GM10847 (cell line): ENCODE results near the gene ZFHX3.

ENCODE experiments used
- POLR2A ChIP-seq: IDR thresholded peaks from 2 replicates; pipeline ENCODE4 v1.6.1; 2011; ENCODE audit not compliant: insufficient read length; ENCODE audit errors: extremely low read depth

Gene ZFHX3

DNA sequence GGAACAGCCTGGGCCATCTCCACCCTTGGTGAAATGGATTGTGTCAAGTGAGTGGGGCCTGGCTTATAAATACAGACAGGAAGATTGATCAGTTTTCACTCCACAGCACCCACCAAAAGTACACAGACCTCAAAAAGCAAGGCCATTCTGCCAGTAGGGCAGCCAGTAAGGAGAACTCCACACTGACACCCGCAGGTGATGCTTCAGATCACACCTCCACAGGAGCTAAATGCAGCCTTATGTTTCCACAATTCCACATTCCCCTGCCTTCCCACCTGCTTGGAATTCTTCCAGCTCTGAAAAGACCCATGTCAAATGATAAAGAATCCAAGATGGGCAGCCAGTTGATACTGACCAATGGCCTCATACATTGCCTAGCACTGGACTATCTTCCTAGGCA is 191.1 kb downstream of the ZFHX3 start:
- no peak for TF ChIP-seq POLR2A

DNA sequence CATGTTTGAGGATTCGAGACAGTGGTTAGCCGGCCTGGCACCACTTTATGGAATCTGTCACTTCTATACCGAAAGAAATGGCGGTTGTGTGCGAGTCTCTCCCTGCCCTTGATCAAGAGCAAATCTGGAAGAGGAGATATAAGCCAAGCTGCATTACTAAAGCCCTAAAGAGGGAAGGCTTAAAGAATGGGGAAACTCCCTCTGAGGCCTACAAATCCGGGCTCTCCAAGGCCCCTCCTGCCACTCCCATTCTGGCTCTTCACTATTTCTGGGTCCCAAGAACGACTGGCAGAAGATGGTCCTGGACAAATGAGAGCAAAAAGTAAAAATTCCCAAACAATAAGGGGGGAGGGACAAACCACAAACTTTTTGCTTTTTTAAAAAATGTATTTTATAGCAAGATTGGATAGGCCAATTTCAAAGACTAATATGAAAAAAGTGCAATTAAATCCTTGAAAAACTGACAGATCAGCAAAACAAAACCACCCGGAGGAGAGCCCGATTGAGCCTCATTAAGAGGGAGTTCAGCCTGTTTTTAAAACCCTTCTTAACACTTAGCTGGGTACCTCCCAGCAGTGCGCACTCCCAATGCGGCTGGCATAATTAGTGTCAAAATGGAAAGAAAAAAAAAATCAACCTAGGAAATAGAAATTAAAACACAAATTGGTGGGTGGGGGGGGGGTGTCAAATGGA is 193.5 kb downstream of the ZFHX3 start:
- TF ChIP-seq POLR2A = no peak

DNA sequence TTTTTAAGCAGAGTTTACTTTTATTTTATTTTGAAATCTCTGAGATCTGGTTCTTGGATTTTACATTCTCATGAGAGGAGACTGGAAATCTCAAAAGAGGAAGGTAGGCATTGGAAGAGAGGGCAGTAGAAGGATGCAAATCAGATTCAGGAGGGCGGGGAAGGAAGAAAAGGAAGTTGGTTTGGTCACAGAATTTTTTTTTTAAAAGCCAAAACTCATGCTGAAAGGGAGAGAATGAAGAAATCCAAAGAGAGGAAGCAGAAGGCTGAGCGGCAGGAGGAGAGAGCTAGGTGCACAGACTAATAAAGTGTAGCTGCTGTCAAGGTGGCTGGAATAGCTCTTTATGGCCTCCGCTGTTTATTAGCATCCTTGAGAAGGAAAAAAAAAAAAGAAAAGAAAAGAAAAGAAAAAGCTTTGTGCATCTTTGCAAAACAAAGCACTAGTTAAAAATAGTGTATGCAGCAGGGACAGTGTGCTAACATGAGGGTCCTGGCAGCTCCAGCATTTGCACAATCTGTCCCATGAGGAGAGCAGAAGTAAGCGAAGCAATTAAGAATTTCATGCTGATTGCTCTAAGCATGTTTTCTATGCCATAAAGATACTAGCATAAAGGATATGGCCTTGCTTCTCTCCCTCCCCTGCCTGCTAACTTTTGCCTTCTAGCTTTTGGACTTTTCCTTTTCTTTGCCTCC is 194.2 kb downstream of the ZFHX3 start:
- TF ChIP-seq POLR2A = no peak

DNA sequence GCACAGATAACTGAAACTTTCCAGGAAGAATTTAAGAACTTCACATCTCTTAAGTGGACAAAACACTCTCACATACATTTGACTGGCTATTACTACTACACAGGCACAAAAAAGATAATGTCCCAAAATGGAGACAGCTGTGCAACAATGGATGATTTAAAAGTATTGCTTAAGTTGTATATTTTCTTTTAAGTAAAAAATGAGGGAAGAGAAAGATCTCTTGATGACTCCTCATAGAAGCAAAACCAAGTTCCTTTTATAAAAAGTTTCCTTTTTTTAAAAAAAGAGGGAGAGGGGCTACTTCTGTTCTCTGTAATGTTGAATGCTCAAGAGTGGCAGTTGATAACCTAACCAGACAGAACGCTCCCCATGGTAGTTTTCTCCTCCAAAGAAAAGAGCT is 195.5 kb downstream of the ZFHX3 start:
- no peak for TF ChIP-seq POLR2A

DNA sequence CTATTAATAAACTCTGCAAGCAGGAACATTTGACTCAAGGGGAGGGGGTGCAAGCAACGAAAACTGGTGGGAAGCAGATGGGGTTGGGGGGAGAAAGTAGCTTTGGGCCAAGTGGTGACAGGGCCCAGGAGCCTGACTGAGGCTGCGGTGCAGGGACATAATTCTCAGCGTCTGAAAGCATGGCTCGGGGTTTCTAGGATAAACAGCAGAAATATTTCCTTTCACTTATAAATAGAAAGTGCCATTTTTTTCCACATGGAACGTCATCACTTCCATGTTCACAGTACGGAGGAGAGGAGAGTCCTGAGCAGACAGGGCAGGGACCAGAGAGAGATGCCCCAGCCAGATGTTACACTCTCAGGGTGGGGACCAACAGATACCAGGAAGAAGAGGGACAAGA is 197.1 kb downstream of the ZFHX3 start:
- no peak for TF ChIP-seq POLR2A

DNA sequence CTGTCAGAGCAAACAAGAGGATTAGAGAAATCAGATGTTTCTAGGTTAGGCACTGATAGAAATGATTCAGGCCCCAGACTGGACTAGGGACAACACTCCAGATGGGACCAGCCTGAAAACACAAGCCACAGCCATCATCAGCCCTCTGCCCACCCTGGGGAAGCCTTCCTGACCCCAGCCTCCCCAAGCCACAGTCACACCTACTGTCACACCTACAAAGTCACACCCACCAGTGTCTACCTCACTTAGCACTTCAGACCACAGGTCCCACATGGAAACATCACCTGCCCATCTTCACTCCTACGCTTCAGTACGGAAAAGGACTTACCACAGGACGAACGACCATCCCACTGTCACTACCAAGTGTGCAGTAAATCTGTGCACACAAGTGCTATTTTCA is 197.9 kb downstream of the ZFHX3 start:
- no peak for TF ChIP-seq POLR2A

DNA sequence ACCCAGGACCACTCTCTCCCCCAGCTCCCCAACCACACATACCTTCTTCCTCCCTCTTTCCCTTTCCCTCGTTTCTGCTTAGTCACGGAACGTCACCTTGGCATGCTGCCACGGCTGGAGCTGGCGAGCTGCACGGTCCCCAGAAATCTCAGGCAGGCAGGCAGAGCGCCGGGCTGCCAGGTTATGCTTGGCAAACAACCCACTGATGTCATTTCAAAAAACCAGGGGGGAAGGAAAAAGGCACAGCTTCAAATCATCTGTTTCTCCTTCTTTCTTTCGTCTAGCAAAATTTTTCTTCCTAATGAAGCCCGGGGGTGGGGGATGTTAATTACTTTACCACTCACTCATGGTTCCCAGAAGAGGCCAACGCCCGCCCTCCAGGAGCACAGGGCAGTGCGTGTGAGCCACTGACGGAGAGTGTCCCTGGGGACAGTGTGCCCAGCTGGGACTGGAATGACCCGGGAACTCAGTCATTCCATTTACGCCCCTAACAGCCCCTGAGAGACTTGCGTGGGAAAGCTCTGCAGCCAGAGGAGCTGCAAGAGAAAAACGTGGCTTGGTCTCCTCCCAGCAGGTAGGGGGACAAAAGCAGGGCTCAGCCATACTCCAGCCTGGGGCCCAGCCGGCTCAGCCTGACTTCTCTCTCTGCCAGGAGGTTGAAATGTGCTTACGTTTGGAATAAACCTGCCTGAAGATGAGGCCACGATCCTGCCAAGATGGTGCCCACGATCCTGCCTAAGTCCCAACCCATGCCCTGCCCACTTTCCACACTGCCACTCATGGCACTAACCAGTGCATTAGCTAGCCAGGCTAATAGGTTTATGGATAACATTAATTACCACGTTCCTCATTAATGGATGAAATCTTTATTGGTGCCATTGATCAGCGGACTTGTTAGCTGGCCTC is 198.9 kb downstream of the ZFHX3 start:
- no peak for TF ChIP-seq POLR2A

DNA sequence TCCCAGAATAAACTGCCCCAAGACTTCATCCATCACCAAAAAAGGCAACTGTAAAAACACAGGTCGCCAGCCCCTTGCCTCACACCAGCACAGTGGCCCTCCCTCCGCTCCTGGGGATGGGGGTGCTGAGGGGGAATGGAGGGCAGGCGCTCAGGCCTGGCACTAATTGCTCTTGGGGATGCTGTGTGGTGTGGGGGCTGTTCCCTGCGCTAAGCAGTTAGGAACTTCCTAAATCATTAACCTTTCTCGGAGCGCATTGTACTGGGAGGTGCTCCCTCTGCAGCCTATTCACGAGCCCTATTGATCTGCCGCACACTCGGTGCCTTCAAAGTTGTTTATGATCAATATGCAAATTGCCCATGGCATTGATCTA is 199.9 kb downstream of the ZFHX3 start:
- no peak for TF ChIP-seq POLR2A

DNA sequence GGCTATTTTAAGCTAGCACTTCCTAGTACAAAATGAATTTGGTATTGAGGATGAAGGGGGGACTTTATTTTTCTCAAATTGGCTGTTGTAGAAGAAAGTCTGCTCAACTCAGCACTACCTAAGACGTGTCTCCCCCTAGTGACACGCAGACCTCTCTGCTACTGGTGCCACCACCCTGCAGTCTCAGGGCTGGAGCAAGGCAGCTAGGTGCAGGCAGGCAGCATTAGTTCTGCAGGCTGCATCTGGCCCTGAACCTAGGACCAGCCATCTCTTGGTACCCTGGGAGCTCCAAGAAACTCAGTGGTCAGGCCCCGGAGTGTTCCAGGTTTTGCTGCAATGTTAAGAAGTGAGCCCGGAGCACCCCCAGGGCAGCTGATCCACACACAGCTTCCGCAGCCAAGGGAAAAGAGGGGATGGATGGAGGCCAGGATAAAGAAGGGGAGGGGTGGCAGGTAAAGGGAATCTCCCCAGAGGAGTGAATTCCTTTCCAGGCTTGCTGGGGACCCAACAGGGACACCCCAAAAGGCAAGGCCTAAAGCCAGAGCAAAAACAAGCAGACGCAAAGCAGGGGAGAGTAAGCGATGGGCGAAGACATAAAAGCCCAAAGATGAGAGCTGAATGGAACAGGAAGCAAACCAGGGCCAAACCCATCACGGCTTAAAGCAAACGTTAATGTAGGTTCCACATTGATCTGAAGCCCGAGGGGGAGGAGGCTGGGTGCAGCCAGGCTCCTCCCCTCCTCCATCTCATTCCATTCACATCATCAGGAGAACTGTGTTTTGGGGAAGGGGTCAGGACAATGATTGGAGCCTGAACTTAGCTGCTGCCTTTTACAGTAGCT is 200.5 kb downstream of the ZFHX3 start:
- TF ChIP-seq POLR2A = no peak

DNA sequence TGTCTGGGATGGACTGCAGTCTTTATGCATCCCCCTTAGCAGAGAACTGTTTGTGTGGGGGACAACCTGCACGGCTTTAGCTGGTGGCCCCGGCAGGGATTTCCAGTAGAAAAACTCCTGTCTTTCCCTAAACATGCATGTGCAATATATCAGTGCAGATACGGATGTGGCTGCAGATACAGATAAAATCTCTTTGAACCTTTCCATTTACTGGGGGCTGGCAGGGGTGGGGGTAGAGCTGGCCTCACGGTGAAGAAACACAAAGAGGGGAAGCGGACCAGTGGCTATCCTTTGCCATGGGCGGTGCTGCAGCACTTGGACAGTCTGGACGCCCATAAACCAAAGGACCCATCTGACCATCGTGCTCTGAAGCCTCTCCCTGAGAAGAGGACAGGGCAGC is 201.3 kb downstream of the ZFHX3 start:
- TF ChIP-seq POLR2A = no peak

DNA sequence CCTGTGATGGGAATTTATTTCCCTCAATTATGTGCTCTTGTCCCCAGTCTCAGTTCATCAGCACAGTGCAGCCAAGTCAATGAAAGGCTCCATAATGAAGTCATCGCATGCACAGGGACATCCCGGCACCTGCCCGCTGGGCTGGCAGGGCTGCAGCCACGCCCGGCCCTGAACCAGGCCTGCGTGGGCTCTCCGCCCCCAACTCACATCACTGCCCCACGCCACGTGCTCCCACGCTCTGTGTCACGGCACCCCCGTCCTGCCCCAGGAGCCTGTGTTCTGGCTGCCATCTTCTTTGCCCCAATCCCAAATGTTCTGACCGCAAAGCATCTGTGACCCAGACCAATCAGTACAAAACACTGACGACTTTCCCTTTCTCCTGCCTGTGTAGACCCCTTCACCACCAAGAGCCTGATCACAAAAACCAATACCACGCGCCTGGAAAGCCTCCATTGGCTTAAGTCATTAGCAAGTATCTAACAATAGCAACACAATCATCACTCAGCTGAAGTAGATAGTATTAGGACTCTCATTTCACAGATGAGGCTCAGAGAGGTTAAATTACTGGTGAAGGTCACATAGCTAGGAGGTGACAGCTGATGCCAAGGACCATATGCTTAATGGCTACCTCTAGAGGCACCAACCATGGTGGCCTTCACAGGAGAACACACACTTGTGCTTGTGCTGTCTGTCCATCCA is 202.5 kb downstream of the ZFHX3 start:
- TF ChIP-seq POLR2A = no peak

DNA sequence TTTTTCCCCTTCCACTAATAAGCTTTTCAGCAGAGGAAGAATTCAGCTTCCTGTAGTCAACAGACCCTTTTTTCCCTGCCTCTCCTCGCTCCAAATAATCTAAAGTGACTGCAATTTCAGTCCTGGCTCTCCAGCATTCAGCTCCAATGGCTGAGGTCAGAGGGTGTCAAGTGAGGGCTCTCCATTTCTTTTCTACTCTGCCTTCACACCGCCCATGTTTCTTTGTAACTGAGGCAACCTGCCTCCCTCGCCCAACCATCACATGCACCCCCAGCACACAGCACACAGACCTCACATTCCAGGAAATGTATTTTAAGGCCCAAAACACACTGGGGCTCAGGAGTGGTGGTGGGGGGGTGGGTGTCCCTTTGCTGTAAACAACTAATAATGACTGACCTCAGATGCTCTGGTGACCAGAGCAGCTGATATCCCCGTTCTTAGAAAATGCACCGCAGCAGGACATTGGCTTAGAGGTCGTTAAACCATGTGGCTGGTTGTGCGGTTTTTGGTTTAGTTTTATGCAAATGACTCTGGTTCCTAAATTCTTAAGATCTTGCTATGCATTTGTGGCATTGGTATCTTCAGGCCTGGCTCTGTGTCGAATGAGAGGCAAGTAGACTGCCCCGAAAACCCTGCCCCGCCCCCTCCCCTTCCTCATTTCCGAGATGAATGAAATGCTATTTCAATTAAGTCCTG is 203.6 kb downstream of the ZFHX3 start:
- no peak for TF ChIP-seq POLR2A

DNA sequence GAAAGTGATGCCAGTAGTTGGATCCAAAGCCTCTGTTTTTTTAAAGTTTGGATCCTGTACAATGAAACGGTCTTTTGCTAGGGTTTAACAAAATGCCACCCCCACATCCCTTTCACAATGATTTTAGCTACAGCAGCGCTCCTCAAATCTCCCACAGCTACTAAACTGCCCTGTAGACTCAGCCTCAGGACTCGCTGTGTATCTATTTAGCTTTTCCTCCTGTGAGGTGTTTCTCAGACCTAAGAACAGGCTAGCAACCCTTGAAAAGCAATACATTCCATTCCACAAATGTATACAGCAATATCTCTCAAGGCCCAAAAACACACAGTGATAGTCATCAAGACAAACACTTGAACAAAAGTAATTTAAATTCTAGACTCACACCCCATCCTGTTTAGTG is 206.4 kb downstream of the ZFHX3 start:
- no peak for TF ChIP-seq POLR2A

DNA sequence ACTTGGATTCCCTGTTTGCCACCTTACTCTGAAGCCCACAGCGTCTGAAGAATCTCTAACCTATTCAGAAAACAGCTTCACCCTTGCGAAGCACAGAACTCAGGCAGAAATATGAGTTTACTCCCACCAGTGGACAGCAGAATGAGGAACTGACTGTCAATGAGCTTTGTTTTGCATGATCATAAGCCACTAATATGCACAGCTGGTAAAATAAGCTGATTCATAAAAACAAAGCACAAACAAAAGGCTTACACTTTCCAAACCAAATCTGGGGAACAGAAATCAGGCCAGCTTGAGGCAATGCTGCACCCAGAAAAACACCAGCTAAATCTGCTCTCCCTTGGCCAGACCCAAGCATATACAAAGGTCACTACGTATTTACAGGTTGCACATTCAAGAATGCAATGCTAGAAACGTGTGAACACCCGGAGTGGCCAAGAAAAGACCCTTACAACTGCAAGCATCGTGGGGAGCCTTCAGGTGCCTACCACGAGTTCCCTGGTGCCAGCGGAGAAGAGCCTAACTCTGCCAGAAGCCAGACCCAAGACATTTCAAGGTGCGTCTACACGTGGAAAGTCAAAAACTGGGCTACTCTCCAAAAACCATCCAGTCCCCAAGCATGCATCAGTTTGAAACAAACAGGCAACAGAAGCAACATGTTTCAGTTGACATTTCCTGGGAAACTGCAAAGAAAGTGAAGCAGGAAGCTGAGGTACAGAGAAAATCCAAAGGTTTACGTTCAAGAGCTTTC is 207.1 kb downstream of the ZFHX3 start:
- TF ChIP-seq POLR2A = no peak

DNA sequence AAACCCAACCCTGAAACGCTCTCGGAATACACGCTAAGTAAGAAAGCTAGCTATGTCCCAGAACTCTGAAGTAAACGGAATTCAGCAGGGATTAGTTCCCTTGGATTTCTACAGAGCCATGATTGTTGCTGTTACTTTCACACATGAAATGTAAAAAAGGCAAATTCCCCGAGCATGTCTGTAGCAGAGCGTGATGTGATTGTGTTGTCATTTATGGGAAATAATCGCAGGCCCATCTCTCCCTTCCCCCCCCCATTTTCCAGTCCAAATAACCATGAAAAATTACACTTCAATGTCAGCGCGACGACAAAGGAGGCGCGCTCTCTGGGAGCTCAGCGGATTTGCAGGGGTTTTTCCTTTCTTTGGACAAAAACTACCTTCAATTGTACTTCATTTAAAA is 209.0 kb downstream of the ZFHX3 start:
- TF ChIP-seq POLR2A = no peak
